Measurements from ENCODE around the gene VIP.
"Not testable (repeated sequence)": the region's sequence is repeated elsewhere in the genome, so short reads cannot be mapped to it uniquely, and the experiment has no call there.

VIP gene

DNA sequence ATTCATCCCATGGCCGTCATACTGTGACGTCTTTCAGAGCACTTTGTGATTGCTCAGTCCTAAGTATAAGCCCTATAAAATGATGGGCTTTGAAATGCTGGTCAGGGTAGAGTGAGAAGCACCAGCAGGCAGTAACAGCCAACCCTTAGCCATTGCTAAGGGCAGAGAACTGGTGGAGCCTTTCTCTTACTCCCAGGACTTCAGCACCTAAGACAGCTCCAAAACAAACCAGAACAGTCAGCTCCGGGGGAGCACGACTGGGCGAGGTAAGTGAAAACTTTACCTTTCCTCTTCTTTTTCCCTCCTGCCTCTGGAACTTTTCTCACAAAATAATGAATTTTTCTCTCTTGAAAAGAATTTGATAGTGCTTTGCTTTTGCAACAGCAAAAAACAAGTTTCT is at the start of gene VIP:
Gene VIP, plus strand, starts transcription at position 104 of the 400 bp plus-strand sequence. CDS start 1,381 bp downstream, outside the sequence.
- peak; percentile 80 for DNase-seq

GRCh38 chr6:152701081-152701862 is 49.3 kb upstream of the VIP start:
- DNase-seq: no peak

- no peak for DNase-seq
These were observed 48.7 kb upstream of the VIP start for GRCh38 chr6:152701863-152702401.

DNA sequence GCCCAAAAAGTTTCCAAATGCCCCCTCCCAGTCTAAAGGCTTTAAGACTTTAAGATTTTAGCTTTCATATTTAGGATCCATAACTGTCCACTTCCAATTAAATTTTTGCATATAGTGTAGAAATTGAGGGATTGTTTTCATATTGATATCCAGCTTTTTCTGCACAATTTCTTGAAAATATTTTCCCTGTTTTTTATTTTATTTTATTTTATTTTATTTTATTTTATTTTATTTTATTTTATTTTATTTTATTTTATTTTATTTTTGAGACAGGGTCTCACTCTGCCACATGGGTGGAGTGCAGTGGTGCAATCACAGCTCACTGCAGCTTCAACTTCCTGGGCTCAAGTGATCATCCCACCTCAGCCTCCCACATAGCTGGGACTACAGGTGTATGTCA is 46.8 kb upstream of the VIP start:
- DNase-seq: not testable (repeated sequence)

DNA sequence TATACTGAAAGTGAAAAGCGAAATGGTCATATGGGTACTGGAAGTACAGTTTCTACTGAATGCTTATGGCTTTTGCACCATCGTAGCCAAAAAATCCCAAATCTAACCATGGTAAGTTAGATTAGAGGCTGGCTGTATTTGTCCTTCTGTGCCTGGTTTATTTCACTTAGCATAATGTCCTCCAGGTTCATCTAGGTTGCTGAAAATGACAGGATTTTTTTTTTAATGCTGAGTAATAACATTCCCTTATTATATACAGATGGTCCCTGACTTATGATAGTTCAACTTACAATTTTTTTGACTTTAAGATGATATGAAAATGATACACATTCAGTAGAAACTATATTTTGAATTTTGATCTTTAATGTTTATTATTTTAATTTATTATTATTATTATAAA is 45.3 kb upstream of the VIP start:
- DNase-seq: no peak

DNA sequence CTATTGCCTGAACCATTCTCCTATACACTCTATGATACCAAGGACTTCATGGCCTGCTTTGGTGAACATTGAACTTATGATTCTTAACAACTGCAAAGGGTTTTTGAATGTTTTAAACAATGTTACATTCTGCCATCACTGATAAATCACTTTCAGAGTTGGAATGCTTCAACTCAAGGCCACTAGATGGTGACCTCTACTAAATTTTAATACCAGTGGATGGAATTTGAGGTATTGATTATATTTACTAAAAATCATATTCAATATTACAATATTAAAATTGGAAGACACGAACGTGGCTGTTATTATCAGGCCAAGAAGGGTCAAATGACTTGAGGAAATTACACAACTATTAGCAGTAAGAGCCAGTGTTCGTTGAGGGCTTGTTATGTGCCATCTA is 34.3 kb upstream of the VIP start:
- no peak for DNase-seq

GRCh38 chr6:152720974-152721373 is 29.6 kb upstream of the VIP start:
- no peak for DNase-seq

DNA sequence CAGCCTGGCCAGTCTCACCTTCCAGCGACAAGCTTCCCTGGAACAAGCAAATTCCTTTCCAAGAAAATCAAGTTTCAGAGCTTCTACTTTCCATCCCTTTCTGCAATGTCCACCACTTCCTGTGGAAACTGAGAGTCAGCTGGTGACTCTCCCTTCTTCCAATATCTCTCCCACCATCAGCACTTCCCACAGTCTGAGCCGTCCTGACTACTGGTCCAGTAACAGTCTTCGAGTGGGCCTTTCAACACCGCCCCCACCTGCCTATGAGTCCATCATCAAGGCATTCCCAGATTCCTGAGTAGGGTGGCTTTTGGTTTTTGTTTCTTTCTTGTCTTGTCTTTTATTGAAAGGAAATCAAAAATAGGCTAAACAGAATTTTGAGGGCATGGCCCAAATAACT is 28.6 kb upstream of the VIP start:
- peak; percentile 58 for DNase-seq

DNA sequence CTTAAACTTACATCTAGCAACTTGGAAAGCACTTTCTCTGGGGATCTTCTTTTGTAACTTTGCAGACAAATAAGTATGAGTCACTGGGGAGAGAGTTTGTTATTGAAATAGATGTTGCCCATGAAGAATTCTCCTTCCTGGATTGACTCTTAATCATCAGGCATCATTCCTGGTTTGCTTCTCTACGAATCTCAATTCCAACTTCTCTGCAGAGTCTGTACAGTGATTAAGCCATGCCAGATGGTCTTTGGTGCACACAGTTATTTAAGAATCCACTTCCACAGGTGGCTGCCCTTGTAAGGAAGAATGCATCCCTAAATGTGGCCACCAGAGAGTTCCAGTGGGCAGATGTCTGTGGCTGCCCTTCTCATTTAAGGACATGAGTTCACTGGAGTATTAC is 27.2 kb upstream of the VIP start:
- DNase-seq: no peak

GRCh38 chr6:152726313-152726712 is 24.3 kb upstream of the VIP start:
- no peak for DNase-seq

GRCh38 chr6:152727507-152727906 is 23.1 kb upstream of the VIP start:
- DNase-seq: no peak

DNA sequence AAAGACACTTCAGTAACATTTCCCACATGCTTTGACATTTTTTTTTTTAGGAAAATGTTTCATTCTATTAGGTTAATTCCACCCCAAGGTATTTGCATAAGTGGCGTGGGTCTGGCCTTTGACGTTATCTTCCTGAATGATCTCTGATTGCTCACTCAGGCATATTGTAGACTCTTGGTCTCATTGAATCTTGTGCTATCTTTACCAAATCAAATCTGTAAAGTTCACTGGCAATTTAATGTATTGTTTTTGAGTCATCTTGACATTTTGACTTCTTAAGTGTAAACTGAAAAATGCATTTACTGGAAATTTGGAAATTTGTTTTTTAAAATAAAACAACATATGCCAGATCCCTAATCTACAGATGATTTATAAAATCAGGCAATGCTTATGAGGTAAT is 16.0 kb upstream of the VIP start:
- DNase-seq: no peak

DNA sequence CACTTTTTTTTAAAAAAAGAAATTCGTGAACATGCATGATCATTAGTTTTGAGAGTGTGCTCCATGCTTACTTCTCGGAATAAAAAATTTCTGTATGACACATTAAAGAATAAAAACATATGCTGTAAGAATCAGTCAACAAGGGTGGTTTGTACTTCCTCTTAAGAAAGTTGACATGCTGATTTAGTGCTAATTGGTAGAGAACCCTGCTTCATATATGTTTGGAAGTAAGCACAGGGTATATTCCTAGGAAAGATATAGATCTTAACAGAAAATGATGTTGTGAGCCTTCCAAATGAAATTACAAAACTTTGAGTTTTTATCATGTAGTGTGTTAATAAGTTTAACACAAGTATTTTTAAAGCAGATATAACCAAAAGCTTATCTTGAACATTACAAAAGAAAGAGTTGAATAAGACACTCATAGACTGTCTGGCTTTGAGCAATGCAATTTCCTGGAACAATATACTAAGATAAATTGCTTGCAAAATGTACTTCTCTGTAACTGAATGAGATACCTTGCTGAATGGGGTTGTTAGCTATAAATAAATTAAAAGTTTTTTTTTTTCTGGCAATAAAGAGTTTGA is 13.8 kb upstream of the VIP start:
- no peak for DNase-seq

- no peak for DNase-seq
These were observed 5.0 kb upstream of the VIP start for GRCh38 chr6:152745509-152746171.

GRCh38 chr6:152746172-152746553 is 4.4 kb upstream of the VIP start:
- peak; percentile 84 for DNase-seq

GRCh38 chr6:152748843-152749242 is 1.8 kb upstream of the VIP start:
- no peak for DNase-seq

GRCh38 chr6:152749336-152749735 is 1.3 kb upstream of the VIP start:
- DNase-seq: no peak

DNA sequence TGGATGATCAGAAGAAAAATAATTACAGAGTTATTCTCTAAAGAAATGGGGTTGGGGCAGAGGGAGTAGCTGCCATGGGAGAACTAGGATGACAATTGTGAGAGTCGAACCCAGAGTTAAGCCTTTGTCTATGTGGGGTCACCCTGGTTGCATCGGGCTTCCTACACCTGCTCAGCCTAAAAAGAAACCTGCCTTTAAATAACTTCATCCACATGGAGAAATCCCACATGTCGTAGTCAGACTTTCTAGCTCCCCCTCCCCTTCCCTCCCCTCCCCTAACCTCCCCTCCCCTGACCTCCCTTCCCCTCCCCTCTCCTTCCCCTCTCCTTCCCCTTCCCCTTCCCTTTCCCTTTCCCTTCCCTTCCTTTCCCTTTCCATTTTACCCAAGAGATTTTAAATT is 14.7 kb downstream of the VIP start:
- no peak for DNase-seq

DNA sequence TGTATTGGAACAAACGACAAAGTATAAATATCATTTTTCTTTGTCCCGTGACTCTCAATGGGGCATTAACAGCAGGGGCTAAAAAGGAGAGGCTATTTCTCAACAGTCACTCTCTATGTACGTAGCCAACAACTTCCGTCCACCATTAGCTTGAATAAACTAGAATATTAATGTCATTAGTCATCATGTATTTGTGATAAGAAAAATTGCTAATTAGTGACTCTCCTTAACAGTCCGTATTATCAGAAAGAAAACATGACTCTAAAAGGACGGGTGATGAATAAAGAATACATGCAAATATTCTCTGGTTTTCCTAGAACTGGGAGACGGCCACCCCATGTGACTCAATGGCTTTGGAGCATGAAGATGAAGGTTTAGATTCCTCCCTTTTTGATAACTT is 18.6 kb downstream of the VIP start:
- DNase-seq: no peak

GRCh38 chr6:152769993-152770392 is 19.4 kb downstream of the VIP start:
- DNase-seq: no peak

- peak; percentile 57 for DNase-seq
These were observed 20.6 kb downstream of the VIP start for GRCh38 chr6:152771061-152771687.

DNA sequence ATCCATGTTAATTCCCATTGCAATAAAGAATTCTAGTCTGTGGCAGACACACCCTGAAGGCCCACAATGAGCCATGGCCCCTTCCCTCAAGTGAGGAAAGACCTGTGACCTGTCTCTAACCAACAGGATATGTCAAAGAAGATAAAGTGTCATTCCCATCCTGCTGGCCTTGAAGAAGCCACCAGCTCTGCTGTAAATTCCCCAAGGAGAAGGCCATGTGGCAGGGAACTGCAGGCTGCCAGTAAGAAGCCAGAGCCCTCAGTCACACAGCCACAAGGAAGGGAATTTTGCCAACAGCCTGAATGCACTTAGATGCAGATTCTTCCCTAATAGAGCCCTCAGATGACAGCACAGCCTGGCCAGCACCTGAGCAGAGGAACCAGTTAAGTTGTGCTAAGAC is 24.8 kb downstream of the VIP start:
- peak; percentile 57 for DNase-seq

DNA sequence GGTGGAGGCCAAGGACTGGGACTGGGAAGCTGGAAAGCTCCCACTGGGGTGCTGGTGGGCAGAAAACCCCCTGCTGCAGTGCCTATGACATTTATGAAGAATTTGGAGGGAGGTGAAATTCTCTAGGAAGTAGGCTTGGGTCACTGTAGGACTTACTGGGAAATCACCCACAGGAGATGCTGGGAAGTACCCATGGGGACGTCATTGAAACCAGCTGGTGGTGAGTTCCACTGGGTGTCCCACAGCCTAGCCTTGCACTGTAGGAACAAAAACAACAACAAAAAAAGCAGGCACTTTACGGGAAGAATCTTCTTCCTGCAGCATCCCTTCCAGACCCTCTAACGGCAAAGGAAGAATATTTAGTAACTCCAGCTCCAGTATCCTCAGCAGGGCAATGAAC is 26.2 kb downstream of the VIP start:
- no peak for DNase-seq
